Right lobe of liver (tissue), 4 donors: ENCODE results near the gene KAT6B.

Experiments
- CTCF ChIP-seq, 4 donors: fragments of 200-600 bp in 3 of 4; fragments of 450-650 bp in 1 of 4; IDR thresholded peaks; one replicate each; pipeline versions ENCODE4 v1.5.1 to v1.8.0; 2016 to 2022; ENCODE audit warnings: antibody characterized with exemption in 4 of 4, mild to moderate bottlenecking in 2 of 4
- POLR2A ChIP-seq: fragments of 450-650 bp; IDR thresholded peaks from one replicate; pipeline ENCODE4 v1.6.1; 2017; ENCODE audit warnings: antibody characterized with exemption, mild to moderate bottlenecking
- donor health status: DM: no; HTN: no; CAD: no.
- donor health status: DM: no; HTN: no; CAD: no.
- donor health status: DM: no; HTN: yes; CAD: no.

DNA sequence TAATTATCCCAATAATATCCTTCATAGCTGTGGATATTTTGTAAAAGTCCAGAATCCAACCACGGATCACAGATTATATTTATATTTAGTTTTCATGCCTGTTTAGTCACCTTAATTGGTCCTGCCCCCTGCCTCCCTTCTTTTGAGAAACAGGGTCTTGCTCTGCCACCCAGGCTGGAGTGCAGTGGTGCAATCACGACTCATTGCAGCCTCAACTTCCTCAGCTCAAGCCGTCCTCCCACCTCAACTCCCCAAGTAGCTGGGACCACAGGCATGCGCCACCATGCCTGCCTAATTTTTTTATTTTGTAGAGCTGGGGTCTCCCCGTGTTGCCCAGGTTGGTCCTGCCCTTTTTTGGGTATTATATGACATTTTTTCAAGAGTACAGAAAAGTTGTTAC lies 129.4 kb downstream of the KAT6B start:
- TF ChIP-seq CTCF (IDR thresholded peaks at IDR 0.05) = no peak
- no peak for TF ChIP-seq POLR2A
